ENCODE data around the gene CDSN.

DNA sequence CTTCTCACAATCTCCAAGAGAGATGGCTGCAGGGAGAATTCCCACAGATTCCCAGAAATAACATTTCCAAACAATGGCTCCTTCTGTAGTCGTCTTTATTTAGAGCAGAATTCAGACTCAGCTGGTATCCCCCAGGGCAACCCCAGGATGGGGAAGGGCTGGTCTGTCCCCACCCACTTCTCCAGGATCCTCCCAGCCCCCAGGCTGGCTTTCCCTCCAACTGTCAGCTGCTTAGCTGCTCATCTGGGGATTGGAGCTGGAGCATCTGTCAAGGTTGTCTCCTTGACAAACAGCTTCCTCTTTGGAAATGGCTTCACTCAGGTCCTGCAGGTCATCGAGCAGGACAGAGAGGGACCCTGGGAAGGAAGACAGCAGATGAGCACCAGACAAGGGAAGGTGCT is 22.1 kb upstream of the CDSN start:
- no peak for TF ChIP-seq POLR2A (IDR thresholded peaks at IDR 0.05; ENCODE audit: low read length)
- TF ChIP-seq CTCF (IDR thresholded peaks at IDR 0.05), result no peak
- no peak for TF ChIP-seq MAX (IDR thresholded peaks at IDR 0.05)
- TF ChIP-seq, protein P1, sequence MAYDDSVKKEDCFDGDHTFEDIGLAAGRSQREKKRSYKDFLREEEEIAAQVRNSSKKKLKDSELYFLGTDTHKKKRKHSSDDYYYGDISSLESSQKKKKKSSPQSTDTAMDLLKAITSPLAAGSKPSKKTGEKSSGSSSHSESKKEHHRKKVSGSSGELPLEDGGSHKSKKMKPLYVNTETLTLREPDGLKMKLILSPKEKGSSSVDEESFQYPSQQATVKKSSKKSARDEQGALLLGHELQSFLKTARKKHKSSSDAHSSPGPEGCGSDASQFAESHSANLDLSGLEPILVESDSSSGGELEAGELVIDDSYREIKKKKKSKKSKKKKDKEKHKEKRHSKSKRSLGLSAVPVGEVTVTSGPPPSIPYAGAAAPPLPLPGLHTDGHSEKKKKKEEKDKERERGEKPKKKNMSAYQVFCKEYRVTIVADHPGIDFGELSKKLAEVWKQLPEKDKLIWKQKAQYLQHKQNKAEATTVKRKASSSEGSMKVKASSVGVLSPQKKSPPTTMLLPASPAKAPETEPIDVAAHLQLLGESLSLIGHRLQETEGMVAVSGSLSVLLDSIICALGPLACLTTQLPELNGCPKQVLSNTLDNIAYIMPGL (CRISPR knock-in tag; IDR thresholded peaks at IDR 0.05; ENCODE audit: borderline replicate concordance), result no peak

All from A549 (cell line).